ENCODE results near the gene ADGRV1.

Gene ADGRV1

DNA sequence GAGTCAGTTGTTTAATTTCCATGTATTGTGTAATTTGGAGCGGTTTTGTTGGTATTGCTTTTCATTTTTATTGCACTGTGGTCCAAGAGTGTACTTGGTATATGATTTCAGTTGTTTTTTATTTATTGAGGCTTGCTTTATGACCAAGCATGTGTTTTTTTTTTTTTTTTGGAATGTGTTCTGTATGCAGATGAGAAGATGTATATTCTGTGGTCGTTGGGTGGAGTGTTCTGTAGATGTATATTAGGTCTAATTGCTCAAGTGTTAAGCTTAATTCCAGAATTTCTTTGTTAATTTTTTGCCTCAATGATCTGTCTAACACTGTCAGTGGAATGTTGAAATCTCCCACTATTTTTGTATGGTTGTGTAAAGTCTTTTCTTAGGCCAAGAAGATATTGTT lies 23.4 kb downstream of the ADGRV1 start:
- H3K9ac ChIP-seq (ENCODE audit: low read depth, low read length, poor library complexity, severe bottlenecking), result no peak overlapping the region
- H3K36me3 ChIP-seq (ENCODE audit: insufficient read depth, low read length), result no peaks in the 10 kb centered on the region
- no peaks in the 10 kb centered on the region for H3K27me3 ChIP-seq (ENCODE audit: insufficient read depth, low read length, poor library complexity, severe bottlenecking)
- no peaks in the 10 kb centered on the region for H3K4me1 ChIP-seq (ENCODE audit: insufficient read depth, low read length, poor library complexity, severe bottlenecking)
- no peaks in the 10 kb centered on the region for H3K79me2 ChIP-seq (ENCODE audit: insufficient read depth, low read length)
- H3K4me2 ChIP-seq (ENCODE audit: low read depth, low read length, poor library complexity, severe bottlenecking), result no peak overlapping the region
- no peaks in the 10 kb centered on the region for H3K9me2 ChIP-seq (replicated peaks; ENCODE audit: low read depth, low read length)
- no peak overlapping the region for H3K4me3 ChIP-seq (ENCODE audit: low read length, poor library complexity, severe bottlenecking)
- no peak overlapping the region for H2AFZ ChIP-seq (ENCODE audit: low read length)
- H4K20me1 ChIP-seq (ENCODE audit: insufficient read depth, low read length, poor library complexity, severe bottlenecking), result no peaks in the 10 kb centered on the region
- TF ChIP-seq, protein P1, sequence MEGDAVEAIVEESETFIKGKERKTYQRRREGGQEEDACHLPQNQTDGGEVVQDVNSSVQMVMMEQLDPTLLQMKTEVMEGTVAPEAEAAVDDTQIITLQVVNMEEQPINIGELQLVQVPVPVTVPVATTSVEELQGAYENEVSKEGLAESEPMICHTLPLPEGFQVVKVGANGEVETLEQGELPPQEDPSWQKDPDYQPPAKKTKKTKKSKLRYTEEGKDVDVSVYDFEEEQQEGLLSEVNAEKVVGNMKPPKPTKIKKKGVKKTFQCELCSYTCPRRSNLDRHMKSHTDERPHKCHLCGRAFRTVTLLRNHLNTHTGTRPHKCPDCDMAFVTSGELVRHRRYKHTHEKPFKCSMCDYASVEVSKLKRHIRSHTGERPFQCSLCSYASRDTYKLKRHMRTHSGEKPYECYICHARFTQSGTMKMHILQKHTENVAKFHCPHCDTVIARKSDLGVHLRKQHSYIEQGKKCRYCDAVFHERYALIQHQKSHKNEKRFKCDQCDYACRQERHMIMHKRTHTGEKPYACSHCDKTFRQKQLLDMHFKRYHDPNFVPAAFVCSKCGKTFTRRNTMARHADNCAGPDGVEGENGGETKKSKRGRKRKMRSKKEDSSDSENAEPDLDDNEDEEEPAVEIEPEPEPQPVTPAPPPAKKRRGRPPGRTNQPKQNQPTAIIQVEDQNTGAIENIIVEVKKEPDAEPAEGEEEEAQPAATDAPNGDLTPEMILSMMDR (conservative IDR thresholded peaks at IDR 0.05; ENCODE audit: low read length), result no peak
- no peak for TF ChIP-seq EZH2phosphoT487 (IDR thresholded peaks at IDR 0.05; ENCODE audit: borderline replicate concordance)
- no peaks in the 10 kb centered on the region for H3K9me3 ChIP-seq (ENCODE audit: insufficient read depth, low read depth, low read length)
- no peaks in the 10 kb centered on the region for H3F3A ChIP-seq (ENCODE audit: low read depth)

DNA sequence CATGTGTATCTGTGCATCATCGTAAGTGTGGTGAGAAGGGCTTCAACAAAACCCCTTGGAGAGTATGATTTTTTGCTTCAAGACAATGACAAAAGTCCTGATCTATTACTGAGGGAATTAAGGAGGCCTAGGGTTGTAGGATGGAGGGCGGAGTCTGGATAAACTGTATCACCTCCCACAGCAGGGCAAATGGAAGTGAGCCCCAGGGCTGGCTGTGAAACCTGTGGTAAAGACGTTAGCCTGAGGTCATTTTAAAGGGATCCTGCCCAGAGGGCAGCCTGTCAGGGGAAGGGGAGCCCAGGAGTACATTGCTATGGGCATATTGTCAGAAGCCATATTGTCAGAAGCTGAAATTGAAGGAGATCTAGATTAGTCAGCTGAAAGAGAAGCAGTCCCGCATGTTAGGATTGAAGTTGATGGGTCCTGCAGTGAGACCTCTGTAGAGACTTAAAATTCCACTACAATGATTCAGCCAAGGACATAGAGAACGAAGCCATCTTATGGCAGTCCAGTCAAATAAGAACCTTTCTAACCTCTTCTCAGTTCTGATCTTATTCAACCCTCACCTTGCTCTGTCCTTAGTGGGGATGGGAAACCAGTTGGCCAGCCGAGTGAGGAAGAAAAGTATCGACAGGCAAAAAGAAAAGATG lies 26.9 kb downstream of the ADGRV1 start:
- no peaks in the 10 kb centered on the region for H3K9me3 ChIP-seq (ENCODE audit: insufficient read depth, low read depth, low read length)
- no peak overlapping the region for H2AFZ ChIP-seq (ENCODE audit: low read length)
- H3K4me2 ChIP-seq (ENCODE audit: low read depth, low read length, poor library complexity, severe bottlenecking), result no peak overlapping the region
- no peaks in the 10 kb centered on the region for H4K20me1 ChIP-seq (ENCODE audit: insufficient read depth, low read length, poor library complexity, severe bottlenecking)
- no peaks in the 10 kb centered on the region for H3F3A ChIP-seq (ENCODE audit: low read depth)
- no peak overlapping the region for H3K9ac ChIP-seq (ENCODE audit: low read depth, low read length, poor library complexity, severe bottlenecking)
- no peaks in the 10 kb centered on the region for H3K36me3 ChIP-seq (ENCODE audit: insufficient read depth, low read length)
- H3K4me1 ChIP-seq (ENCODE audit: insufficient read depth, low read length, poor library complexity, severe bottlenecking), result no peaks in the 10 kb centered on the region
- H3K9me2 ChIP-seq (replicated peaks; ENCODE audit: low read depth, low read length), result no peaks in the 10 kb centered on the region
- H3K79me2 ChIP-seq (ENCODE audit: insufficient read depth, low read length), result no peaks in the 10 kb centered on the region
- no peaks in the 10 kb centered on the region for H3K27me3 ChIP-seq (ENCODE audit: insufficient read depth, low read length, poor library complexity, severe bottlenecking)
- TF ChIP-seq, protein P1 (conservative IDR thresholded peaks at IDR 0.05; ENCODE audit: low read length), result no peak
- no peak for TF ChIP-seq EZH2phosphoT487 (IDR thresholded peaks at IDR 0.05; ENCODE audit: borderline replicate concordance)
- no peak overlapping the region for H3K4me3 ChIP-seq (ENCODE audit: low read length, poor library complexity, severe bottlenecking)

DNA sequence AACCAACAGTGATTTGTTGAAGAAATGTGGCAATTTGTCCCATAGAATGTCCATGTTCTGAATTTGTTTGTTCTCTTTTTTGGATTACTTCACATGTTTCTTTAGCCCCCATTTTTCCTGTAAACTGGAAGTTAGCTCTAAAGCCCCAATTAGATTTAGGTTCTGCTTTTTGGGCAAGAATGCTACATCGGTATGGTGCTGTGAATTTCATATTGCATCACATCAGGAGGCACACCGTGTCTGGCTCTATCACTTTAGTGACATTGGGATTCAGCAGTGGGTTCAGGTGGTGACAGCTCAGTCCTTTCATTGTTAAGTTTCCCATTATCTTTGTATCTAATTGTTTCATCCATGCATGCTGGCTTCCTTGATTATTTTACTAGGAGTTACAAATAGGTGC lies 27.9 kb downstream of the ADGRV1 start:
- no peaks in the 10 kb centered on the region for H3K9me3 ChIP-seq (ENCODE audit: insufficient read depth, low read depth, low read length)
- H3K4me3 ChIP-seq (ENCODE audit: low read length, poor library complexity, severe bottlenecking), result no peak overlapping the region
- no peaks in the 10 kb centered on the region for H3K36me3 ChIP-seq (ENCODE audit: insufficient read depth, low read length)
- H3K27me3 ChIP-seq (ENCODE audit: insufficient read depth, low read length, poor library complexity, severe bottlenecking), result no peaks in the 10 kb centered on the region
- no peaks in the 10 kb centered on the region for H4K20me1 ChIP-seq (ENCODE audit: insufficient read depth, low read length, poor library complexity, severe bottlenecking)
- no peaks in the 10 kb centered on the region for H3K79me2 ChIP-seq (ENCODE audit: insufficient read depth, low read length)
- TF ChIP-seq, protein P1 (conservative IDR thresholded peaks at IDR 0.05; ENCODE audit: low read length), result no peak
- TF ChIP-seq EZH2phosphoT487 (IDR thresholded peaks at IDR 0.05; ENCODE audit: borderline replicate concordance), result no peak
- H3K9me2 ChIP-seq (replicated peaks; ENCODE audit: low read depth, low read length), result no peaks in the 10 kb centered on the region
- H3K4me1 ChIP-seq (ENCODE audit: insufficient read depth, low read length, poor library complexity, severe bottlenecking), result no peaks in the 10 kb centered on the region
- H3K9ac ChIP-seq (ENCODE audit: low read depth, low read length, poor library complexity, severe bottlenecking), result no peak overlapping the region
- no peak overlapping the region for H3K4me2 ChIP-seq (ENCODE audit: low read depth, low read length, poor library complexity, severe bottlenecking)
- H2AFZ ChIP-seq (ENCODE audit: low read length), result no peak overlapping the region
- no peaks in the 10 kb centered on the region for H3F3A ChIP-seq (ENCODE audit: low read depth)

Data from Loucy (cell line).